ENCODE results near the gene LY6G6F. TPM values are rescaled to one million over a fixed set of nuclear protein-coding genes. Genes with fewer than 3 reads are reported as not detected.
A peak's percentile ranks its signal among the peaks of the same experiment; 100 is the strongest.
"Not testable (repeated sequence)": the region's sequence is repeated elsewhere in the genome, so short reads cannot be mapped to it uniquely, and the experiment has no call there.

Gene LY6G6F
- total RNA-seq, 1 experiment from 2014 or later, result not detected

GRCh38 chr6:31702819-31703716, 3.6 kb upstream of the LY6G6F start, which contains the start of gene ABHD16A:
ABHD16A (minus strand) TSS chr6:31703324; CDS start chr6:31703281, 43 bp downstream.
- DNase-seq (ENCODE audit: low read depth), result peak; percentile 99

- peak; percentile 74 for DNase-seq (ENCODE audit: low read depth)
Observed at GRCh38 chr6:31705931-31706330, 735 bp upstream of the LY6G6F start.

- DNase-seq (ENCODE audit: low read depth), result no peak
Observed at GRCh38 chr6:31707701-31708100, 1.0 kb downstream of the LY6G6F start.

GRCh38 chr6:31708224-31708623, 1.6 kb downstream of the LY6G6F start:
- no peak for DNase-seq (ENCODE audit: low read depth)

- not testable (repeated sequence) for DNase-seq (ENCODE audit: low read depth)
Observed at GRCh38 chr6:31709157-31709556, 2.5 kb downstream of the LY6G6F start.

GRCh38 chr6:31710523-31711219, 4.0 kb downstream of the LY6G6F start:
- DNase-seq (ENCODE audit: low read depth), result no peak

GRCh38 chr6:31711233-31711632, 4.6 kb downstream of the LY6G6F start:
- no peak for DNase-seq (ENCODE audit: low read depth)

- DNase-seq (ENCODE audit: low read depth), result peak; percentile 55
Observed at GRCh38 chr6:31712296-31712695, 5.6 kb downstream of the LY6G6F start.

GRCh38 chr6:31713465-31713864, 6.8 kb downstream of the LY6G6F start:
- DNase-seq (ENCODE audit: low read depth), result no peak

GRCh38 chr6:31713991-31714684, 7.5 kb downstream of the LY6G6F start:
- DNase-seq (ENCODE audit: low read depth), result no peak

- no peak for DNase-seq (ENCODE audit: low read depth)
Observed at GRCh38 chr6:31715022-31715958, 8.6 kb downstream of the LY6G6F start, which contains the start of gene LY6G6D. LY6G6D (plus strand) TSS chr6:31715348; CDS start chr6:31715356, 8 bp downstream.

GRCh38 chr6:31717499-31718222, 11.0 kb downstream of the LY6G6F start:
- no peak for DNase-seq (ENCODE audit: low read depth)

- no peak for DNase-seq (ENCODE audit: low read depth)
Observed at GRCh38 chr6:31718265-31718664, 11.6 kb downstream of the LY6G6F start.

- no peak for DNase-seq (ENCODE audit: low read depth)
Observed at GRCh38 chr6:31719001-31719400, 12.3 kb downstream of the LY6G6F start.

GRCh38 chr6:31720196-31720770, 13.6 kb downstream of the LY6G6F start:
- no peak for DNase-seq (ENCODE audit: low read depth)

GRCh38 chr6:31721351-31722020, 14.8 kb downstream of the LY6G6F start, which contains the start of gene LY6G6C:
LY6G6C (minus strand) TSS chr6:31721746; CDS start chr6:31721679, 67 bp downstream.
- DNase-seq (ENCODE audit: low read depth), result no peak

GRCh38 chr6:31722173-31722572, 15.5 kb downstream of the LY6G6F start:
- DNase-seq (ENCODE audit: low read depth), result no peak

GRCh38 chr6:31723245-31723979, 16.7 kb downstream of the LY6G6F start, which contains the start of gene MPIG6B:
MPIG6B (plus strand) TSS chr6:31723373; CDS start chr6:31723384, 11 bp downstream.
- DNase-seq (ENCODE audit: low read depth), result no peak
